Neural cell (in vitro differentiated cells): Measurements from ENCODE around the gene PITPNB. TPM values are rescaled to one million over a fixed set of nuclear protein-coding genes. Genes with fewer than 3 reads are reported as not detected.

Experiments
- H2AFZ ChIP-seq: fragments of 200-600, 300-800 bp; sonication (generic), shearing (Covaris generic); 2 replicates; pipeline ENCODE4 v1.6.0; 2014; ENCODE audit warnings: low read depth, mild to moderate bottlenecking, antibody characterized with exemption, low read length, moderate library complexity
- H3F3A ChIP-seq: fragments of 200-600 bp; shearing (Covaris generic); 2 replicates; pipeline ENCODE4 v1.6.1; 2016; ENCODE audit warnings: mild to moderate bottlenecking, moderate library complexity, mixed read lengths, antibody characterized with exemption, low read length; ENCODE audit not compliant: insufficient read depth, poor library complexity, severe bottlenecking
- H3K27ac ChIP-seq: fragments of 200-600, 300-800 bp; sonication (generic), shearing (Covaris generic); 2 replicates; pipeline ENCODE4 v1.5.1; 2014; ENCODE audit warnings: mild to moderate bottlenecking, low read length, moderate library complexity
- H3K27me3 ChIP-seq: fragments of 300-800, 200-600 bp; sonication (generic), shearing (Covaris generic); 2 replicates; pipeline ENCODE4 v1.6.0; 2014; ENCODE audit warnings: mild to moderate bottlenecking, low read depth, low read length, moderate library complexity; ENCODE audit not compliant: insufficient read depth
- H3K36me3 ChIP-seq: fragments of 300-800, 200-600 bp; sonication (generic), shearing (Covaris generic); 2 replicates; pipeline ENCODE4 v1.5.1; 2014; ENCODE audit warnings: mild to moderate bottlenecking, antibody characterized with exemption, low read length, moderate library complexity; ENCODE audit not compliant: insufficient read depth
- H3K4me2 ChIP-seq: fragments of 300-800, 200-600 bp; sonication (generic), shearing (Covaris generic); 2 replicates; pipeline ENCODE4 v1.6.0; 2014; ENCODE audit warnings: mild to moderate bottlenecking, low read length
- H3K4me3 ChIP-seq: fragments of 300-800, 200-600 bp; sonication (generic), shearing (Covaris generic); 2 replicates; pipeline ENCODE4 v1.5.1; 2014; ENCODE audit warnings: mild to moderate bottlenecking, low read length, moderate library complexity
- H3K79me2 ChIP-seq: fragments of 200-600 bp; shearing (Covaris generic); replicated peaks from 2 replicates; pipeline ENCODE4 v1.6.0; 2014; ENCODE audit warnings: mild to moderate bottlenecking, low read length, moderate library complexity; ENCODE audit not compliant: insufficient read depth
- H3K9ac ChIP-seq: fragments of 300-800, 200-600 bp; sonication (generic), shearing (Covaris generic); 2 replicates; pipeline ENCODE4 v1.6.1; 2016; ENCODE audit warnings: mild to moderate bottlenecking, low read length, mixed read lengths
- H3K9me2 ChIP-seq: fragments of 200-600 bp; shearing (Covaris generic); 2 replicates; pipeline ENCODE4 v1.6.1; 2016; ENCODE audit warnings: mild to moderate bottlenecking, low read length, mixed read lengths; ENCODE audit not compliant: insufficient read depth
- H3K9me3 ChIP-seq: fragments of 200-600, 300-800 bp; sonication (generic), shearing (Covaris generic); 2 replicates; pipeline ENCODE4 v1.6.1; 2016; ENCODE audit warnings: mild to moderate bottlenecking, mixed run types, low read length, moderate library complexity, mixed read lengths
- H4K20me1 ChIP-seq: fragments of 200-600 bp; shearing (Covaris generic); 2 replicates; pipeline ENCODE4 v1.6.1; 2016; ENCODE audit warnings: mild to moderate bottlenecking, mixed run types; ENCODE audit not compliant: insufficient read depth
- CTCF ChIP-seq: fragments of 450-650 bp; IDR thresholded peaks from 2 replicates; pipeline ENCODE4 v1.5.1; 2014; ENCODE audit warnings: antibody characterized with exemption, mild to moderate bottlenecking, moderate library complexity; ENCODE audit not compliant: poor library complexity, severe bottlenecking
- EP300 ChIP-seq: fragments of 450-650 bp; conservative IDR thresholded peaks from 2 replicates; pipeline ENCODE4 v1.6.1; 2014; ENCODE audit warnings: antibody characterized with exemption, mild to moderate bottlenecking, moderate library complexity; ENCODE audit not compliant: poor library complexity, severe bottlenecking
- EZH2 ChIP-seq: fragments of 200-600, 300-800 bp; shearing (Covaris generic), sonication (generic); IDR thresholded peaks from 2 replicates; pipeline ENCODE4 v1.6.1; 2014; ENCODE audit warnings: antibody characterized with exemption, low read length, borderline replicate concordance, mild to moderate bottlenecking; ENCODE audit not compliant: insufficient read depth, poor library complexity, severe bottlenecking
- MXI1 ChIP-seq: fragments of 450-650 bp; conservative IDR thresholded peaks from 2 replicates; pipeline ENCODE4 v1.6.1; 2014; ENCODE audit warnings: antibody characterized with exemption, mild to moderate bottlenecking; ENCODE audit not compliant: poor library complexity, severe bottlenecking
- POLR2AphosphoS5 ChIP-seq: IDR thresholded peaks from 2 replicates; pipeline ENCODE4 v1.6.1; 2012
- RAD21 ChIP-seq: fragments of 450-650 bp; conservative IDR thresholded peaks from 2 replicates; pipeline ENCODE4 v1.6.1; 2014; ENCODE audit warnings: antibody characterized with exemption, mild to moderate bottlenecking, moderate library complexity
- REST ChIP-seq: IDR thresholded peaks from 2 replicates; pipeline ENCODE4 v1.6.1; 2012; ENCODE audit warnings: borderline replicate concordance
- SMC3 ChIP-seq: fragments of 450-650 bp; conservative IDR thresholded peaks from 2 replicates; pipeline ENCODE4 v1.6.1; 2014; ENCODE audit warnings: antibody characterized with exemption, mild to moderate bottlenecking, moderate library complexity; ENCODE audit not compliant: poor library complexity
- TAF1 ChIP-seq: IDR thresholded peaks from 2 replicates; pipeline ENCODE4 v1.6.1; 2012; ENCODE audit warnings: low read depth
- polyA plus RNA-seq: library from polyadenylated mRNA; depleted of rRNA; stranded (reverse); fragments of >200 nt; gene quantifications from 2 replicates; pipeline ENCODE4 v1.2.3, GENCODE V29; 2014

The PITPNB gene
- polyA plus RNA-seq, 1 donor from 2014 or later = 44.8 TPM

DNA sequence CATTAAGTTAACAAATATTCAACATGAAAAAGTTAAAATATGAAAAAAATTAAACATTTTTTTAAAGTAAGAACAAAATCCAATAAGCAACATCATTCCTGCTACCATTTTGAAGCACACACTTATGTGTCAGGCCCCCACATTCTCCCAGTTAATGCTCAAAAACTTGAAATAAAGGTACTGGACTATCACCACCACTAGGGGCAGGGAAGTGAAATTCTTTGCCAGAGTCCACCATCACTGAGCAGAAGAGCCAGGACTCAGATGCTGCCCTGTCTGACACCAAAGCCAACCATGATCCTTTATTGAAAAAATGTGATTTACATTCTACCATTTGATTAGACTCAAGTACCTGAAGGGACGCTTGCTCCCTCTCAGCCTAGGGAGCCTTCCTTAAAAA lies 39.1 kb downstream of the PITPNB start:
- H3K9me3 ChIP-seq = no peaks in the 10 kb centered on the region
- no peaks in the 10 kb centered on the region for H3K9me2 ChIP-seq
- no peaks in the 10 kb centered on the region for H4K20me1 ChIP-seq
- H3K9ac ChIP-seq = no peak overlapping the region
- TF ChIP-seq REST = no peak
- no peak for TF ChIP-seq EZH2
- TF ChIP-seq POLR2AphosphoS5 = no peak
- TF ChIP-seq CTCF = peak; percentile 58
- TF ChIP-seq MXI1 = no peak
- no peak overlapping the region for H3K4me3 ChIP-seq
- no peak overlapping the region for H3K4me2 ChIP-seq
- no peaks in the 10 kb centered on the region for H3K36me3 ChIP-seq
- H3K27me3 ChIP-seq = no peaks in the 10 kb centered on the region
- H2AFZ ChIP-seq = no peak overlapping the region
- no peak overlapping the region for H3K27ac ChIP-seq
- H3K79me2 ChIP-seq = no peaks in the 10 kb centered on the region
- H3F3A ChIP-seq = no peaks in the 10 kb centered on the region

DNA sequence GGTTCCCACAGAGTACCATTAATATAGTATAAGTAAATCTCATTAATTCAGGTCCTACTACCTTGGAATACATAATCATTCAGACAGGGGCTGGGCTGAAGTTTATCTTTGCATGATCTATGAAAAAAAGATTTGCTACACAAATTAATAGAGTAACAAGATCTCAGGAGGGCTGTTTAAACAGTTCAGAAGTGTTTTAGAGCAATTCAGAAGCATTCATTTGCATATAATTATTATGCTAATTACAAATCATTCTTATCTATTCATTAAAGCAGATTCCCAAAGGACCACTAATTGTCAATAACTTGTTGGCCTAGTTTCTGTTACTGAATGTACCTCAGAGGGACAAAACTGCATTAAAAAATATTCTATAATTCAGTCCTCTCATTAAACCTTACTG lies 40.5 kb downstream of the PITPNB start:
- Histone ChIP-seq H3K36me3 (no peaks in the 10 kb centered on the region), H3F3A (no peaks in the 10 kb centered on the region), H3K79me2 (no peaks in the 10 kb centered on the region), H3K4me2 (no peak overlapping the region), H3K4me3 (no peak overlapping the region), H4K20me1 (no peaks in the 10 kb centered on the region), H3K9me2 (no peaks in the 10 kb centered on the region), H3K9me3 (no peaks in the 10 kb centered on the region), H2AFZ (no peak overlapping the region), H3K9ac (no peak overlapping the region), H3K27ac (no peak overlapping the region), H3K27me3 (no peaks in the 10 kb centered on the region)
- TF ChIP-seq TAF1 (no peak), EP300 (no peak), POLR2AphosphoS5 (no peak), REST (no peak), MXI1 (no peak), EZH2 (no peak), RAD21 (no peak), SMC3 (no peak), CTCF (no peak)
